SJSA1 (cell line): ENCODE results near the gene CACNG4. TPM values are rescaled to one million over a fixed set of nuclear protein-coding genes. Genes with fewer than 3 reads are reported as not detected.

Source experiments
- DNase-seq, 2 experiments: peaks; one replicate each; pipeline ENCODE4 v3.0.0-alpha.2; 2015 to 2020; ENCODE audit warnings: low spot score in 2 of 2, low read depth in 1 of 2
- H3K27ac ChIP-seq: fragments of 250-450 bp; sonication (Bioruptor Pico); 2 replicates; pipeline ENCODE4 v1.5.1; 2020; ENCODE audit warnings: mild to moderate bottlenecking, moderate library complexity
- H3K27me3 ChIP-seq: fragments of 250-450 bp; sonication (Bioruptor Pico); replicated peaks from 2 replicates; pipeline ENCODE4 v1.5.1; 2020; ENCODE audit warnings: mild to moderate bottlenecking, moderate library complexity
- H3K36me3 ChIP-seq: fragments of 250-450 bp; sonication (Bioruptor Pico); 2 replicates; pipeline ENCODE4 v1.5.1; 2020; ENCODE audit warnings: mild to moderate bottlenecking
- H3K4me1 ChIP-seq: fragments of 250-450 bp; sonication (Bioruptor Pico); replicated peaks from 2 replicates; pipeline ENCODE4 v1.6.1; 2021; ENCODE audit warnings: mild to moderate bottlenecking
- H3K4me3 ChIP-seq: fragments of 250-450 bp; sonication (Bioruptor Pico); 2 replicates; pipeline ENCODE4 v1.5.1; 2020; ENCODE audit warnings: mild to moderate bottlenecking
- H3K9me3 ChIP-seq: fragments of 250-450 bp; sonication (Bioruptor Pico); replicated peaks from 2 replicates; pipeline ENCODE4 v1.5.1; 2020; ENCODE audit warnings: mild to moderate bottlenecking
- total RNA-seq: library from RNA; depleted of rRNA; stranded (reverse); fragments of >200 nt; shearing (Covaris generic); gene quantifications from 2 replicates; pipeline ENCODE4 v1.2.3, GENCODE V29; 2014

The CACNG4 gene
- total RNA-seq, 1 experiment from 2014 or later, result 32.0 TPM

- H3K27me3 ChIP-seq, result no peaks in the 10 kb centered on the region
- no peaks in the 10 kb centered on the region for H3K4me1 ChIP-seq
Observed at GRCh38 chr17:67013891-67014290, 49.4 kb downstream of the CACNG4 start.

GRCh38 chr17:67015001-67015400, 50.5 kb downstream of the CACNG4 start:
- H3K27me3 ChIP-seq, result no peaks in the 10 kb centered on the region
- no peaks in the 10 kb centered on the region for H3K9me3 ChIP-seq
- H3K27ac ChIP-seq, result no peak overlapping the region
- H3K36me3 ChIP-seq, result peaks cover 25% of the 10 kb centered on the region
- H3K4me1 ChIP-seq, result no peaks in the 10 kb centered on the region
- no peak overlapping the region for H3K4me3 ChIP-seq
- DNase-seq, result no peak

More at GRCh38 chr17:67013891-67014290, 49.4 kb downstream of the CACNG4 start:
- Histone ChIP-seq H3K9me3 (no peaks in the 10 kb centered on the region), H3K27ac (no peak overlapping the region), H3K4me3 (no peak overlapping the region), H3K36me3 (peaks cover 13% of the 10 kb centered on the region)
- DNase-seq, result no peak

GRCh38 chr17:67016039-67016762, 51.7 kb downstream of the CACNG4 start:
- Histone ChIP-seq H3K4me3 (no peak overlapping the region), H3K27me3 (no peaks in the 10 kb centered on the region), H3K36me3 (peaks cover 34% of the 10 kb centered on the region), H3K4me1 (no peaks in the 10 kb centered on the region), H3K27ac (no peak overlapping the region), H3K9me3 (no peaks in the 10 kb centered on the region)
- DNase-seq, result no peak

GRCh38 chr17:67017910-67018309, 53.4 kb downstream of the CACNG4 start:
- Histone ChIP-seq H3K27me3 (no peaks in the 10 kb centered on the region), H3K36me3 (peaks cover 45% of the 10 kb centered on the region), H3K27ac (no peak overlapping the region), H3K4me3 (no peak overlapping the region), H3K9me3 (no peaks in the 10 kb centered on the region), H3K4me1 (no peaks in the 10 kb centered on the region)
- DNase-seq, result no peak

GRCh38 chr17:67018471-67019434, 54.2 kb downstream of the CACNG4 start:
- no peak overlapping the region for H3K4me3 ChIP-seq
- H3K27me3 ChIP-seq, result no peaks in the 10 kb centered on the region
- DNase-seq, result no peak
- no peaks in the 10 kb centered on the region for H3K4me1 ChIP-seq
- no peaks in the 10 kb centered on the region for H3K9me3 ChIP-seq
- H3K36me3 ChIP-seq, result peaks cover 47% of the 10 kb centered on the region
- no peak overlapping the region for H3K27ac ChIP-seq

- H3K4me1 ChIP-seq, result no peaks in the 10 kb centered on the region
Observed at GRCh38 chr17:67019809-67020208, 55.3 kb downstream of the CACNG4 start.

GRCh38 chr17:67020293-67020766, 55.8 kb downstream of the CACNG4 start:
- H3K9me3 ChIP-seq, result no peaks in the 10 kb centered on the region
- no peak overlapping the region for H3K4me3 ChIP-seq
- peaks cover 60% of the 10 kb centered on the region for H3K36me3 ChIP-seq
- H3K27ac ChIP-seq, result no peak overlapping the region
- no peak for DNase-seq
- H3K4me1 ChIP-seq, result no peaks in the 10 kb centered on the region
- no peaks in the 10 kb centered on the region for H3K27me3 ChIP-seq

More at GRCh38 chr17:67019809-67020208, 55.3 kb downstream of the CACNG4 start:
- H3K27ac ChIP-seq, result no peak overlapping the region
- no peak for DNase-seq
- H3K36me3 ChIP-seq, result peaks cover 55% of the 10 kb centered on the region
- no peaks in the 10 kb centered on the region for H3K27me3 ChIP-seq
- H3K4me3 ChIP-seq, result no peak overlapping the region
- H3K9me3 ChIP-seq, result no peaks in the 10 kb centered on the region

- Histone ChIP-seq H3K27ac (no peak overlapping the region), H3K9me3 (no peaks in the 10 kb centered on the region), H3K27me3 (no peaks in the 10 kb centered on the region; the same call in 1 of the 2 replicates), H3K4me1 (no peaks in the 10 kb centered on the region; the same call in 1 of the 2 replicates), H3K4me3 (no peak overlapping the region), H3K36me3 (peaks cover 66% of the 10 kb centered on the region)
- DNase-seq, result no peak
Observed at GRCh38 chr17:67021196-67021595, 56.7 kb downstream of the CACNG4 start.

- no peak for DNase-seq
- H3K4me3 ChIP-seq, result no peak overlapping the region
- peaks cover 70% of the 10 kb centered on the region for H3K36me3 ChIP-seq
- H3K27ac ChIP-seq, result no peak overlapping the region
- no peaks in the 10 kb centered on the region for H3K9me3 ChIP-seq
- H3K27me3 ChIP-seq, result no peaks in the 10 kb centered on the region; the same call in 1 of the 2 replicates
- peaks cover 6% of the 10 kb centered on the region for H3K4me1 ChIP-seq
Observed at GRCh38 chr17:67021743-67022450, 57.4 kb downstream of the CACNG4 start.

- Histone ChIP-seq H3K4me3 (no peak overlapping the region), H3K27ac (no peak overlapping the region), H3K36me3 (peaks cover 72% of the 10 kb centered on the region), H3K4me1 (peaks cover 11% of the 10 kb centered on the region), H3K27me3 (no peaks in the 10 kb centered on the region; the same call in 1 of the 2 replicates), H3K9me3 (no peaks in the 10 kb centered on the region)
- DNase-seq, result no peak
Observed at GRCh38 chr17:67022451-67022810, 57.9 kb downstream of the CACNG4 start.

- Histone ChIP-seq H3K9me3 (no peaks in the 10 kb centered on the region), H3K27ac (no peak overlapping the region), H3K4me1 (peaks cover 13% of the 10 kb centered on the region), H3K4me3 (no peak overlapping the region), H3K27me3 (no peaks in the 10 kb centered on the region; the same call in 1 of the 2 replicates), H3K36me3 (peaks cover 55% of the 10 kb centered on the region)
- DNase-seq, result no peak
Observed at GRCh38 chr17:67024736-67025135, 60.2 kb downstream of the CACNG4 start.

GRCh38 chr17:67025216-67025792, 60.8 kb downstream of the CACNG4 start:
- Histone ChIP-seq H3K4me3 (no peak overlapping the region), H3K27me3 (no peaks in the 10 kb centered on the region; the same call in 1 of the 2 replicates)
- no peak for DNase-seq

GRCh38 chr17:67026341-67026740, 61.8 kb downstream of the CACNG4 start:
- no peak overlapping the region for H3K27ac ChIP-seq
- no peaks in the 10 kb centered on the region; the same call in 1 of the 2 replicates for H3K27me3 ChIP-seq
- no peak for DNase-seq
- H3K9me3 ChIP-seq, result no peaks in the 10 kb centered on the region
- peaks cover 41% of the 10 kb centered on the region for H3K36me3 ChIP-seq
- no peak overlapping the region for H3K4me3 ChIP-seq
- peaks cover 13% of the 10 kb centered on the region for H3K4me1 ChIP-seq

More at GRCh38 chr17:67025216-67025792, 60.8 kb downstream of the CACNG4 start:
- Histone ChIP-seq H3K27ac (no peak overlapping the region), H3K9me3 (no peaks in the 10 kb centered on the region), H3K36me3 (peaks cover 49% of the 10 kb centered on the region), H3K4me1 (peaks cover 13% of the 10 kb centered on the region)
